Measurements from ENCODE around the gene FMN1. TPM values are rescaled to one million over a fixed set of nuclear protein-coding genes. Genes with fewer than 3 reads are reported as not detected.

The FMN1 gene
- total and polyA plus RNA-seq, 8 donors: 1.9 to 10.2 (median 3.0) TPM

- no peaks in the 10 kb centered on the region for H3K36me3 ChIP-seq
- no peak overlapping the region for H3K27ac ChIP-seq
- no peaks in the 10 kb centered on the region for H3K27me3 ChIP-seq
- no peak for TF ChIP-seq CTCF (IDR thresholded peaks at IDR 0.05)
- intact Hi-C loops (cut with DNase I): no loop called here
- DNase-seq (no peak), ATAC-seq (no peak), FAIRE-seq (no peak)
- no peaks in the 10 kb centered on the region for H3K9me3 ChIP-seq
- H3K4me3 ChIP-seq: no peak overlapping the region
- no peaks in the 10 kb centered on the region for H3K4me1 ChIP-seq
- 84 to 90% methylated on average over 2 of the region's 2 CpGs for WGBS, 2 donors
Observed at GRCh38 chr15:33150431-33150941, 44.0 kb downstream of the FMN1 start.

- DNase-seq (no peak), FAIRE-seq (no peak), ATAC-seq (no peak)
- H3K4me3 ChIP-seq: no peak overlapping the region
- no peaks in the 10 kb centered on the region for H3K4me1 ChIP-seq
- H3K36me3 ChIP-seq: no peaks in the 10 kb centered on the region
- intact Hi-C loops (cut with DNase I): no loop called here
- H3K27me3 ChIP-seq: no peaks in the 10 kb centered on the region
- TF ChIP-seq CTCF (IDR thresholded peaks at IDR 0.05): no peak
- no peak overlapping the region for H3K27ac ChIP-seq
- H3K9me3 ChIP-seq: no peaks in the 10 kb centered on the region
Observed at GRCh38 chr15:33149919-33150318, 44.6 kb downstream of the FMN1 start.

- ATAC-seq: no peak
- H3K9me3 ChIP-seq: no peaks in the 10 kb centered on the region
- H3K27me3 ChIP-seq: no peaks in the 10 kb centered on the region
- no peak for DNase-seq
- no peak overlapping the region for H3K27ac ChIP-seq
- WGBS, 2 donors: 77 to 84% methylated on average over 8 of the region's 8 CpGs
- H3K4me1 ChIP-seq: no peaks in the 10 kb centered on the region
- no peaks in the 10 kb centered on the region for H3K36me3 ChIP-seq
- intact Hi-C loops (cut with DNase I): no loop called here
- TF ChIP-seq CTCF (IDR thresholded peaks at IDR 0.05): no peak
- FAIRE-seq: no peak
- no peak overlapping the region for H3K4me3 ChIP-seq
Observed at GRCh38 chr15:33148129-33148751, 46.3 kb downstream of the FMN1 start.

GRCh38 chr15:33146051-33146450, 48.5 kb downstream of the FMN1 start:
- 85 to 86% methylated on average over 7 of the region's 7 CpGs for WGBS, 2 donors
- Histone ChIP-seq H3K9me3 (no peaks in the 10 kb centered on the region), H3K4me3 (no peak overlapping the region), H3K27me3 (no peaks in the 10 kb centered on the region), H3K36me3 (no peaks in the 10 kb centered on the region), H3K27ac (no peak overlapping the region), H3K4me1 (no peaks in the 10 kb centered on the region)
- intact Hi-C loops (cut with DNase I): no loop called here
- FAIRE-seq (no peak), ATAC-seq (no peak), DNase-seq (no peak)
- TF ChIP-seq CTCF (IDR thresholded peaks at IDR 0.05): no peak

- Histone ChIP-seq H3K27ac (no peak overlapping the region), H3K9me3 (no peaks in the 10 kb centered on the region), H3K4me3 (no peak overlapping the region), H3K4me1 (no peaks in the 10 kb centered on the region), H3K27me3 (no peaks in the 10 kb centered on the region), H3K36me3 (no peaks in the 10 kb centered on the region)
- FAIRE-seq (no peak), DNase-seq (no peak), ATAC-seq (peak in 2 of 4 donors; percentile 55 to 73)
- no peak for TF ChIP-seq CTCF (IDR thresholded peaks at IDR 0.05)
- WGBS, 2 donors: 88 to 89% methylated on average over 6 of the region's 6 CpGs
- intact Hi-C loops (cut with DNase I): no loop called here
Observed at GRCh38 chr15:33145447-33145846, 49.1 kb downstream of the FMN1 start.
